ENCODE measurements around the gene STEAP1. TPM values are rescaled to one million over a fixed set of nuclear protein-coding genes. Genes with fewer than 3 reads are reported as not detected.
"Not testable (repeated sequence)": the region's sequence is repeated elsewhere in the genome, so short reads cannot be mapped to it uniquely, and the experiment has no call there.

The STEAP1 gene
- total and polyA plus RNA-seq, 9 of the 15 experiments (the other 6 are each of a cell fraction or from before 2014, with no cell fraction given): 2.7 to 6.8 (median 5.1) TPM

GRCh38 chr7:90114972-90115371 is 39.3 kb upstream of the STEAP1 start:
- WGBS (ENCODE audit: insufficient coverage, low coverage, missing lambda C conversion rate): no CpG with 5 or more reads among the region's 1 CpG
- intact Hi-C loops (cut with micrococcal nuclease); H3K9me3 ChIP-seq (replicated peaks; ENCODE audit: control insufficient read depth, insufficient read depth, low read depth, low read length); FAIRE-seq; H3K27ac ChIP-seq (ENCODE audit: extremely low read depth, low read depth, low read length); H3K4me2 ChIP-seq (ENCODE audit: insufficient read depth, low read length); H3K9me1 ChIP-seq (ENCODE audit: control insufficient read depth, insufficient read depth, low read length); DNase-seq (ENCODE audit: extremely low read depth in 1 of 4, low spot score in 3 of 4); H3K79me2 ChIP-seq (ENCODE audit: control insufficient read depth, insufficient read depth, low read length); H3K9ac ChIP-seq (ENCODE audit: insufficient read depth in 1 of 2, low read depth in 2 of 2, low read length in 2 of 2); H3K36me3 ChIP-seq (ENCODE audit: control insufficient read depth, insufficient read depth, low read length); H3K27me3 ChIP-seq (ENCODE audit: control insufficient read depth in 2 of 2, insufficient read depth in 2 of 2, low read length in 2 of 2); H2AFZ ChIP-seq (ENCODE audit: low read depth, low read length); ATAC-seq; H4K20me1 ChIP-seq (replicated peaks; ENCODE audit: control insufficient read depth, insufficient read depth, low read length); H3K4me3 ChIP-seq; POLR2A ChIA-PET; BruUV-seq (replicated peaks); H3K4me1 ChIP-seq (replicated peaks in 1 of 2; ENCODE audit: control insufficient read depth in 2 of 2, insufficient read depth in 2 of 2, low read length in 2 of 2): not testable (repeated sequence)
- in situ Hi-C loops (cut with MboI): loop anchor here (25.0 kb wide), 1 partner anchor 1578 kb away; no protein-coding TSS in a partner anchor
- TF ChIP-seq RAD21 (CRISPR knock-in tag; conservative IDR thresholded peaks at IDR 0.05 in 1 of 2, IDR thresholded peaks at IDR 0.05 in 1 of 2) (peak; percentile 25 to 26; a peak in 2 of 4 replicates), CTCF (IDR thresholded peaks at IDR 0.05 in 2 of 3, conservative IDR thresholded peaks at IDR 0.05 in 1 of 3; ENCODE audit: insufficient read depth in 2 of 3, low read depth in 1 of 3, low read length in 3 of 3) (peak in 1 of 3 experiments; percentile 11; a peak in 1 of 6 replicates)
- CTCF ChIA-PET (ENCODE audit: low intra/inter-chr PET ratio): interaction anchor here (0.6 to 0.9 kb wide), 2 partner anchors 1569 to 1872 kb away, joined by 3 read pairs; no protein-coding TSS in a partner anchor

GRCh38 chr7:90118551-90119177 is 35.6 kb upstream of the STEAP1 start:
- H3K9me3 ChIP-seq (replicated peaks; ENCODE audit: control insufficient read depth, insufficient read depth, low read depth, low read length); POLR2A ChIA-PET; H3K79me2 ChIP-seq (ENCODE audit: control insufficient read depth, insufficient read depth, low read length); H3K4me1 ChIP-seq (replicated peaks in 1 of 2; ENCODE audit: control insufficient read depth in 2 of 2, insufficient read depth in 2 of 2, low read length in 2 of 2); H3K27me3 ChIP-seq (ENCODE audit: control insufficient read depth in 2 of 2, insufficient read depth in 2 of 2, low read length in 2 of 2); H4K20me1 ChIP-seq (replicated peaks; ENCODE audit: control insufficient read depth, insufficient read depth, low read length); intact Hi-C loops (cut with micrococcal nuclease); H3K9me1 ChIP-seq (ENCODE audit: control insufficient read depth, insufficient read depth, low read length); H3K4me3 ChIP-seq; CTCF ChIA-PET (ENCODE audit: low intra/inter-chr PET ratio); ATAC-seq; FAIRE-seq; H3K36me3 ChIP-seq (ENCODE audit: control insufficient read depth, insufficient read depth, low read length); H3K9ac ChIP-seq (ENCODE audit: insufficient read depth in 1 of 2, low read depth in 2 of 2, low read length in 2 of 2); H3K4me2 ChIP-seq (ENCODE audit: insufficient read depth, low read length); DNase-seq (ENCODE audit: extremely low read depth in 1 of 4, low spot score in 3 of 4); H2AFZ ChIP-seq (ENCODE audit: low read depth, low read length); H3K27ac ChIP-seq (ENCODE audit: extremely low read depth, low read depth, low read length); BruUV-seq (replicated peaks): not testable (repeated sequence)
- 23% methylated on average over 43 of the region's 48 CpGs for WGBS (ENCODE audit: insufficient coverage, low coverage, missing lambda C conversion rate)
- in situ Hi-C loops (cut with MboI): loop anchor here (25.0 kb wide), 1 partner anchor 1581 kb away; no protein-coding TSS in a partner anchor
